ENCODE data around the gene COL25A1.

The COL25A1 gene

GRCh38 chr4:108788731-108789130, 513.7 kb downstream of the COL25A1 start:
- no peak for DNase-seq

DNA sequence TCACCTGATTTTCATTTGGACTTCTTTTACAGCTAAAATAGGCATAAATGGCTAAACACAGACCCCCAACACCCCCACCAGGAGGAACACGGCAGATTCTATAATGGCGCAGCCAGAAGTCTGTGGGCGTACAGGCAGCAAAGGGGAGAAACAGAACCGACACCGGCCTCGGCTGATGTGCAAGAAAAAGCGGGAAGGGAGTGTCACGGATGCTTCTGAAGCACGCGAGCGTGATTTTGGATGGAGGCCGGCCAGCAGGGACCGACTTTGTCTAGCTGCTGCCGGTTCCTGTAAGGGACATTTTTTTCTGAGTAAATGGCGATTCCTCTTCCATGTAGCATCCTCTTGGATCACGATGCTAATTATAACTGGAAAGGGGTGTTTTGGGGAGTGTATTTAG, 514.7 kb downstream of the COL25A1 start:
- no peak for DNase-seq

GRCh38 chr4:108787106-108787505, 515.4 kb downstream of the COL25A1 start:
- DNase-seq: no peak

GRCh38 chr4:108786351-108786750, 516.1 kb downstream of the COL25A1 start:
- DNase-seq: no peak

- no peak for DNase-seq
Observed at GRCh38 chr4:108783665-108784463, 518.6 kb downstream of the COL25A1 start.

GRCh38 chr4:108779958-108780357, 522.5 kb downstream of the COL25A1 start:
- no peak for DNase-seq

- DNase-seq: no peak
Observed at GRCh38 chr4:108777388-108777787, 525.1 kb downstream of the COL25A1 start.

- no peak for DNase-seq
Observed at GRCh38 chr4:108775921-108776320, 526.5 kb downstream of the COL25A1 start.

GRCh38 chr4:108774809-108775530, 527.5 kb downstream of the COL25A1 start:
- no peak for DNase-seq

- no peak for DNase-seq
Observed at GRCh38 chr4:108772402-108772801, 530.1 kb downstream of the COL25A1 start.

DNA sequence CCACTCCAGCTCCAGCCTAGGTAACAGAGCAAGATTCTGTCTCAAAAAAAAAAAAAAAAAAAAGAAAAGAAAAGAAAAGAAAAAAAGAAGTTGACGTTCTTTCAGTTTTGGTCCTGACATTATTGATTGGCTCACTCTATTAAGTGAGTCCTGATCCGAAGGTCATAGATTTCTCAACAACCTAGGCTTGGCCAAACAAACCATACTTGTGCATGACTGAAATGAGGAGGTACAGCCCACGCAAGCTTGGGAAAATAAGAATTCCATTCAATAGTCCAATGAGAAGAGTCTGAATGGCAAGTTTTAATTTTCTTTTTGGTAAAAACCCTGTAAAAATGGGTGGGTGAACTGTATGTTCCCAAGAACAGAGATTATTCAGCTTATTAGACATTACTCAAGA, 536.4 kb downstream of the COL25A1 start:
- DNase-seq: no peak

DNA sequence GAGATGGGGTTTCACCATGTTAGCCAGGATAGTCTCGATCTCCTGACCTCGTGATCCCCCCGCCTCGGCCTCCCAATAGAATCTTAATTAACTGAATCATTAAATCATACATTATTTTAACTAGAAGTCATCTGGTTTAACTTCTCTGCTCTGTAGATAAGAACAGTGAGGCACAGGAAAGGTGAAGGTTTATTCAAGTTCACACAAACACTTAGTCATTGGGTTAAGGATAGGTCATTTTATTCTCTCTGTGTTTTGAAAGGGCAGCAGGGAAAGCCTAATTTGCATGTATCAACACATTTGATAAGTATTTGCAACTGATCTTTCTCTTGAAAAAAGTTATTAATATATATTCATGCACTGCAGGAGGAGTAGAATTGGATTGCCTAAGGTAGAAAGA, 538.5 kb downstream of the COL25A1 start:
- no peak for DNase-seq

- no peak for DNase-seq
Observed at GRCh38 chr4:108763226-108763593, 539.2 kb downstream of the COL25A1 start.

- DNase-seq: peak; percentile 33
Observed at GRCh38 chr4:108762559-108763225, 539.8 kb downstream of the COL25A1 start, which contains the start of gene ETNPPL. Gene ETNPPL, minus strand, starts transcription at chr4:108763053. Its CDS starts 155 bp downstream, at chr4:108762898.
